ENCODE measurements around the gene PTPRH.

DNA sequence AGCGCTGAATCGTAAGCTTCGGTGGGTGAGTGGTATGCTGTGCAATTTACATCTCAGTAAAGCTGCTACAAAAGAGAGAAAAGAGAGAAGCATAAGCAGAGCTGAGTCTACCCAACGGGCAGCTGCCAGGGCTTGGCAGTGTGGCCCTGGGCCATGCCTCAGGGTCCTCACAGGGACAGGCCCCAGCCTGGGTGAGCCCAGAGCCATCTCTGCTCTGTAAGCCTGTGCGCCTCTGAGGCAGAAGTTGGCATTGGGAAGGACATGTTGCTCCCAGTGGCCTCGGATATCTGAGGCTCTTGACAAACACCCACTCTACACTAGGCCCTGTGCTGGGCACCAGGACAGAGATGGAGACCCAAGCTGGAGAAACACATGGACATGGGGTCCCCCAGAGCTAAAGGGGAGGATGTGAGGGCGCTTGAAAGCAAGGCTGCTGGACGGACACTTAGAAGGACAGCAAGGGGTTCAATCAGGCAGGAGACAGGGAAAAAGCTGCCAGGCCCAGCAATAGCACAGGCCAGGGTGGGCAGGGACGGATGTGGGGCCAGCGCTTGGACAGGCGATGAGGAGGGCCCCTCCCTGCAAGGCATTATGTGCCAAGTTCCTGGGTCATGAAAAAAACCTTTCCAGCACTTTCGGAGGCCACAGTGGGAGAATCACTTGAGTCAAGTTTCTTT lies 34.8 kb upstream of the PTPRH start:
- TF ChIP-seq POLR2AphosphoS5 (IDR thresholded peaks at IDR 0.05; ENCODE audit: low read depth) (no peak), REST (IDR thresholded peaks at IDR 0.05; ENCODE audit: insufficient replicate concordance, low read depth) (no peak), GABPA (IDR thresholded peaks at IDR 0.05; ENCODE audit: low read depth) (no peak)
- TF ChIP-seq, protein P1, sequence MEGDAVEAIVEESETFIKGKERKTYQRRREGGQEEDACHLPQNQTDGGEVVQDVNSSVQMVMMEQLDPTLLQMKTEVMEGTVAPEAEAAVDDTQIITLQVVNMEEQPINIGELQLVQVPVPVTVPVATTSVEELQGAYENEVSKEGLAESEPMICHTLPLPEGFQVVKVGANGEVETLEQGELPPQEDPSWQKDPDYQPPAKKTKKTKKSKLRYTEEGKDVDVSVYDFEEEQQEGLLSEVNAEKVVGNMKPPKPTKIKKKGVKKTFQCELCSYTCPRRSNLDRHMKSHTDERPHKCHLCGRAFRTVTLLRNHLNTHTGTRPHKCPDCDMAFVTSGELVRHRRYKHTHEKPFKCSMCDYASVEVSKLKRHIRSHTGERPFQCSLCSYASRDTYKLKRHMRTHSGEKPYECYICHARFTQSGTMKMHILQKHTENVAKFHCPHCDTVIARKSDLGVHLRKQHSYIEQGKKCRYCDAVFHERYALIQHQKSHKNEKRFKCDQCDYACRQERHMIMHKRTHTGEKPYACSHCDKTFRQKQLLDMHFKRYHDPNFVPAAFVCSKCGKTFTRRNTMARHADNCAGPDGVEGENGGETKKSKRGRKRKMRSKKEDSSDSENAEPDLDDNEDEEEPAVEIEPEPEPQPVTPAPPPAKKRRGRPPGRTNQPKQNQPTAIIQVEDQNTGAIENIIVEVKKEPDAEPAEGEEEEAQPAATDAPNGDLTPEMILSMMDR (IDR thresholded peaks at IDR 0.05; ENCODE audit: insufficient read depth, low read length), result no peak

Measured in HL-60 (cell line).